MV-4-11 (cell line): ENCODE measurements around the gene LPAR5.
"Not testable (repeated sequence)": the region's sequence is repeated elsewhere in the genome, so short reads cannot be mapped to it uniquely, and the experiment has no call there.

ENCODE experiments used
- DNase-seq: peaks from one replicate; lab custom pipeline; 2025; lab: John Stamatoyannopoulos, UW

Gene LPAR5

DNA sequence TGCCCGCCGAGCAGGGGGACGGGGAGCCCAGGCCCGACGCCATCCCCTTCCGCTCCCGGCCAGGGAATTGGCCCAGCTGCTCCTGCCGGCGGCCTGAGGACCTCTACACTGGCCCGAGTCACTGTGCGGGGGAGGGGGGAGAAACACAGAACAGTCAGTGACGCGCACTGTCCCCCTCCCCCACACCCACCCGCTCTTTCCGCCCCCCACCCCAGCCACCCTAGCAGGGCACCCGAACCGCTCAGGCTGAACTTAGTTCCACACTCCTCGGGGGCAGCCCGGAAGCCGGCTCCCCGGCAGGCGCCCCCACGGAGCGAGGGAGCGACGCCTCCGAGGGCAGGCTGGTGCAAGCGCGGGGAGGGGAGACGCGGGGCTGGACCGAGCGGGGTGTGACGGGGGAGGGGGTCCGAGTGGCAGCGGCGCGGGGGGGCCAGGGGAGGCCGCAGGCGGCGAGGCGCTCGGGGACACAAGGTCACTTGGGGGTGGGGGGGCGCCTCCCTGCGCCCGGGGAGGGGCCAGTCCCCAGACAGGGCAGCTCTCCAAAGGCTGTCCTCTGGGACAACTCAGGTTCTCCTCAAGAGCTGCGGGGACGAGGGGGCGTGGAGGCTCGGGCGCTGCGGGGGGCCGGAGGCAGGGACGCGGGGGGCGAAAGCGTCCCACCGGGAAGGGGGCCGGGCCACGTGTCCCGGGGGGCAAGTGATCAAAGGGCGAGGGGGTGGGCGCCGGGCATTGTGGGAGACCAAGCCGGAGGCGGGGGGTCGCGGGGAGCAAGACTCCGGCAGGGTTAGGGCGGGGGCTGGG is 29.2 kb downstream of the LPAR5 start:
- peak; percentile 5 for DNase-seq

DNA sequence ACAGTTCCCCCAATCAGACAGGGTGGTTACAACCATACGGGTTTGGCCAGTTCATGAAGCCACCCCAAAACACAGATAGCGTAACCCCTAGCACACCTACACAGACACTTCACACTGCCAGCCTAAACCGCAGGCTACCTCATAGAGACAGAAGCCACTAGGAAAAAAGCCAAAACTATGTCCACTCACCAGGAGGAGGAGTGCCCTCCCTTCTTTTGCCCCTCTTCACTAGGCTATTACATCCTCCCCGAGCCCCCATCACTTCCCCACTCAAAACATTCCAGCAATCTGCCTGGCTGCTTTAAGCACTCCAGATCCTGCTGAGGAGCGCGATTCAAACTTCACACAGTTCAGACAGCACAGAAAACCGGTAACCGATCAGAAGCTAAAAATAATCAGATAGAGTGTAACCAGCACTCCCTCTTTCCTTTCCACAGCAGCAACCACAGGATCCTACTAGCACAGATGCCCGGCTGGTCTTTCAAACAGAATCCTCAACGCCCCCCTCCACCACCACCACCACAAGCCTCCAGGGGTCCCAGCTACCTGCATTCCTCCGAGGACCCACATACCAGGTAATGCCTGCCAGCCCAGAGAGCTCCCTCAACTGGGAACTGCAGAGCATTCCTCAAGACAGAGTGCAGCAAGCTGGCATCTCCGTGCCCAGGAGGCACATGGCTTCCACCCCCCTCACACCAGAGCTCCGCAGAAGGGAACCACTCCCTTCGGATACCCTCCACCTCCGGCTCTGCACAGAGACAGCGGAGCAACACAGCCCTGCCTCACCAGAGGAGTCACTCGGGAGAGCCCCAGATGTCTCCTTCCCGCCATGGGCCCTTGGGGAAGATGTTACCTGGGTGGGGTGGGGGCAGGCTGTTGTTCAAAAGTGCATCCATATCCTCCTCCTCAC is 30.1 kb downstream of the LPAR5 start:
- DNase-seq: no peak

- DNase-seq: no peak
These were observed 31.3 kb downstream of the LPAR5 start for GRCh38 chr12:6604259-6605029.

DNA sequence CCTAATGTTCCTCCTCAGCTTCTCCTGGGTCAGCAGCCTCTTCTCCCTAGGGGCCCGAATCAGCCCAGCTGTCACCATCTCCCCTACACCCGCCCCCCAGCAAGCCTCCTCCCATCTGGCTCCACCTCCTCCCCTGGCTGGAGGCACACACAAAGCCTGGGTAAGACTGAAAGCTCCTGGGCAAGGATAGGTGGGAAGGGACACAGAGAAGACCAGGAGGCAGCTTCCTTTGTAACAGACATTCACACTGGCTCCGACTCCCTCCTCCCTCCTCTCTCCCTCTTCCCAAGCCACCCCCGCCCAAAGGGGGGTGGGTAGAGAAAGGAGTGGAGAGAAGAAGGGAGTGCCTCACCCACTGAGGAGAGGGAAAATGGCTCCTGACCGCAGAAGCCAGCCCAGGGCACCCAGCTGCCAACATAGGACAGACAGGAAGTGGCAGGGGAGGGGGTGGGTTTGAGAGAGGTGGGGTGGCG is 32.6 kb downstream of the LPAR5 start:
- no peak for DNase-seq

GRCh38 chr12:6602526-6602925 is 33.2 kb downstream of the LPAR5 start:
- DNase-seq: no peak

DNA sequence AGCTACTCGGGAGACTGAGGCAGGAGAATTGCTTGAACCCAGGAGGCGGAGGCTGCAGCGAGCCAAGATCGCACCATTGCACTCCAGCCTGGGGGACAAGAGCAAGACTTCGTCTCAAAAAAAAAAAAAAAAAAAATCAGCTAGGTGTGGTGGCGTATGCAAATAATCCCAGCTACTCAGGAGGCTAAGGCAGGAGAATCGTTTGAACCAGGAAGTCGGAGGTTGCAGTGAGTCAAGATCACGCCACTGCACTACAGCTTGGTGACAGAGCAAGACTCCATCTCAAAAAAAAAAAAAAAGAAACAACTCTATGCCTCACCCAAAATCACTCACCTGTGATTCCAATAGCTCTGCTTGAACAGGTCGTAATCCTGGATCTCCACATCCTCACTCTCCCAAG is 40.1 kb downstream of the LPAR5 start:
- DNase-seq: not testable (repeated sequence)

DNA sequence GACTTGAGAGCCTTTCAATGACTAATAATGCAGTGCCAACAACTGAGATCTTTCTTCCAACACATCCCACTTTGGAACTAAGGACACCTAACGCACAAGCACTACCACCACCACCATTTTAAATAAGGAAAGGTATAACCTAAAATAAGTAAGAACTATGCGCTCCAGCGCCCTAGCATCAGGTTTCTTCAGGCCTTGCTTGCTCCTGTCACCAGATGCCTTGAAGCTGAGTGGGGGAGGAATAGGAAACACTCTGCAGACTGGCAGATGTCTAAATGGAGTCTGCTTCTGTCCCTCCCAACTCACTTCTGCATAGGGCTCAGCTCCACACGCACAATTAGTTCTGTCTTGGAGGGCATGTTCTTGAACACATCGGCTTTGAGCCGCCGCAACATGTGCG is 43.7 kb downstream of the LPAR5 start:
- DNase-seq: no peak

- DNase-seq: not testable (repeated sequence)
These were observed 49.2 kb downstream of the LPAR5 start for GRCh38 chr12:6586569-6586968.

- DNase-seq: no peak
These were observed 51.5 kb downstream of the LPAR5 start for GRCh38 chr12:6584293-6584692.

- no peak for DNase-seq
These were observed 52.8 kb downstream of the LPAR5 start for GRCh38 chr12:6582959-6583358.

- DNase-seq: no peak
These were observed 53.6 kb downstream of the LPAR5 start for GRCh38 chr12:6582196-6582595.

DNA sequence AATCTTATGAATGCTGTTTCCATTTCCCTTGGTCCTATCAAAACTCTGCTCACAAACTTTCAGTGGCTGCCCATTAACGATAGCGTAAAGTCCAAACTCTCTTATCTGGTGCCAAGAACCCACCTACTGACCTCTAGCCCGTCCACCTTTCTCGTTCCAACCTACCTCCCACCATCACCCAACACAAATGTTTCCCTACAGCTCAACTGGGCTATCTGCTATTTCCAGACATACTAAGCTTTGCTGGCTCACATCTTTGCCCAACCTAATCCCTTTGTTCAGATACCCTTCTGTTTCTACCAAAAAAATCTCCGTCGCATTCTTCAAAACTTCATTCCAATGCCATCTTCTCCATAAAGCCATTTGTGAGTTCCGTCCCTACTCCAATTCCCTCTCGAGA is 60.1 kb downstream of the LPAR5 start:
- DNase-seq: no peak

DNA sequence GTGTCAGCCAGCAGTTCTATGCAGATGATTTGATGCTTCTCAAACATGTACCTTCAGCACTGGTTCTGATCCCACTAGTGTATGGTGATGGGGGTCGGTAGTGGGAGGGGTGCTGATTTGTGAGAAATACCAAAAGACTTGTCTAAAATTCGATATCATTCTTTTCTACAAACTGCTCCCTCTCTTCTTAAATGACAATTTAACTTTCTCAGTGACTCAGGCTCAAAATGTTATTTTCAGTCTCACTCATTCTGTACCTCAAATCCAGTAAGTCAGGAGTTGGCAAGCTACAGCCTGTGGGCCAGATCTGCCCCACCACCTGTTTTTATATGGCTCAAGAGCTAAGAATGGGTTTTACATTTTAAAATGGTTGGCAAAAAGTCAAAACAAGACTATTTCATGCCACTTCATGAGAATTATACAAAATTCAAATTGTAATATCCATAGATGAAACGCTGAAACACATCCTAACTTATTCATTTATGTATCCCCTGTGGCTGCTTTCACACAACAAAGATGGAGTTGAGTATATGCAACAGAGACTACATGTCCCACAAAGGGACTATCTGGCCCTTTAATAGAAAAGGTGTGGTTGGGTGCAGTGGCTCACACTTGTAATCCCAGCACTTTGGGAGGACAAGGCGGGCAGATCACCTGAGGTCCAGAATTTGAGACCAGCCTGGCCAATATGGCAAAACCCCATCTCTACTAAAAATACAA is 61.0 kb downstream of the LPAR5 start:
- no peak for DNase-seq

GRCh38 chr12:6573001-6573400 is 62.8 kb downstream of the LPAR5 start:
- DNase-seq: no peak

DNA sequence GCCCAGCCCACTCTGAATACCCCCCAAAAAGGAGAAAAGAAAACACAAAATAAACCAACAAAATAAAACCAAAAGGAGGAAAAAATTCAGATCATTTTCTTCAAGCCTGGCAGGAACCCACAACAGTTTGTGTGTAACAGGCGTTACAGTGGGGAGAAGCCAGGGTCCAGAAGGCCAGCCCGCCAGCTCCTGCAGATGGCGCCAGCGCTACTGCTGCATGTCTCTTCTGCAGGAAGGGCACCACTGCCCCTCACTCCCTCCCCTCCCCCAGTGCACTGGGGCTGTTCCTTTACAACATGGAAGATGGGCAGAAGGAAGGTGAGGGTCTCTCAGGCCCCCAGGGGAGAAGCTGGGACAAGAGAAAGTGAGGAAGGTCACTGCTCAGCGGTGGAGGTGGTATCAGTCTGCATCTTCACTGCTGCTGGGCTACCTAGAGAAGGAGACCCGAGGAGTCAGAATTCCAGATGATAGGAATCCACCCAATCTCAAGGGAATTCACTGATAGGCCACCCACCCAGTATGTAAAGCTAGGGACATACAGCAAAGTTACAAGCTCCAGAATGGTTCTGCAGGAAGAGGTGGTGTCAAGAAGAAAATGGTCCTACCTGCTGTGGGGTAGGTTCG is 65.4 kb downstream of the LPAR5 start:
- DNase-seq: peak; percentile 42

- DNase-seq: no peak
These were observed 66.0 kb downstream of the LPAR5 start for GRCh38 chr12:6569786-6570185.

DNA sequence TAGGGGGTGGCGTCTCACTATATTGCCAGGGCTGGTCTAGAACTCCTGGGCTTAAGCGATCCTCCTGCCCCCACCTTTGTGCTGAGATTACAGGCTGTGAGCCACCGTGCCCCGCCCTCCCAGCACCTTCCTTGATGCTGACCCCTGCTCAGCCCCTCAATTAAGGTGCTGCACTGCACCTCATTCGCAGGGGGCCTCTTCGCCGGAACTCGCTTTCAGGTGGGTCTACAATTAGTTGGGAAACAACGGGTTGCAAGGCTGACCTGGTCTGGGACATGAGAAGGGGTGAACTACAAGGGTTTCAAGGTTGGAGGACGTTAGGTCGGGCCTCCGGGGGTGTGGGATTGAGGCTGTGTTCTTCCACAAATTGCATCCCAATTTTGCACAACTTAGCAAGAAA is 66.4 kb downstream of the LPAR5 start:
- no peak for DNase-seq
